H9 (cell line): Measurements from ENCODE around the gene NGF. TPM values are rescaled to one million over a fixed set of nuclear protein-coding genes. Genes with fewer than 3 reads are reported as not detected.

Experiments used
- DNase-seq: peaks from one replicate; pipeline ENCODE4 v3.0.0-alpha.2; 2017
- H2AFZ ChIP-seq: one replicate; pipeline ENCODE4 v1.6.1; 2013; ENCODE audit warnings: mild to moderate bottlenecking, low read length, control low read depth, moderate library complexity
- H2AK5ac ChIP-seq: 2 replicates; pipeline ENCODE4 v1.6.1; 2013; ENCODE audit warnings: low read length, control low read depth, mixed read lengths; ENCODE audit not compliant: insufficient read length
- H2BK120ac ChIP-seq: one replicate; pipeline ENCODE4 v1.6.1; 2013; ENCODE audit warnings: low read depth, mild to moderate bottlenecking, low read length, control low read depth, inconsistent platforms; ENCODE audit not compliant: poor library complexity, severe bottlenecking
- H2BK12ac ChIP-seq: 2 replicates; pipeline ENCODE4 v1.6.1; 2013; ENCODE audit warnings: low read length, control low read depth, mixed read lengths, low read depth; ENCODE audit not compliant: insufficient read length
- H2BK15ac ChIP-seq: 2 replicates; pipeline ENCODE4 v1.6.1; 2013; ENCODE audit warnings: low read depth, low read length, control low read depth
- H2BK20ac ChIP-seq: one replicate; pipeline ENCODE4 v1.6.1; 2013; ENCODE audit warnings: low read depth, mild to moderate bottlenecking, low read length, control low read depth, inconsistent platforms; ENCODE audit not compliant: poor library complexity, severe bottlenecking
- H2BK5ac ChIP-seq: 2 replicates; pipeline ENCODE4 v1.6.1; 2013; ENCODE audit warnings: low read length, control low read depth, mixed read lengths; ENCODE audit not compliant: insufficient read length
- H3K14ac ChIP-seq: 2 replicates; pipeline ENCODE4 v1.6.1; 2013; ENCODE audit warnings: low read length, control low read depth; ENCODE audit not compliant: insufficient read depth
- H3K18ac ChIP-seq: 2 replicates; pipeline ENCODE4 v1.6.1; 2013; ENCODE audit warnings: low read depth, mild to moderate bottlenecking, mixed read lengths, low read length, control low read depth; ENCODE audit not compliant: insufficient read length
- H3K23ac ChIP-seq: 2 replicates; pipeline ENCODE4 v1.6.1; 2013; ENCODE audit warnings: low read length, control low read depth, mixed read lengths, low read depth; ENCODE audit not compliant: insufficient read length
- H3K23me2 ChIP-seq: 2 replicates; pipeline ENCODE4 v1.6.1; 2013; ENCODE audit warnings: low read depth, mild to moderate bottlenecking, mixed read lengths, low read length, control low read depth; ENCODE audit not compliant: insufficient read length, poor library complexity, severe bottlenecking
- H3K27ac ChIP-seq: 2 replicates; pipeline ENCODE4 v1.5.1; 2013; ENCODE audit warnings: low read length, control low read depth, mixed read lengths, low read depth; ENCODE audit not compliant: insufficient read length
- H3K27me3 ChIP-seq: 2 replicates; pipeline ENCODE4 v1.6.1; 2013; ENCODE audit warnings: low read length, control low read depth, inconsistent platforms; ENCODE audit not compliant: insufficient read depth
- H3K4ac ChIP-seq: 2 replicates; pipeline ENCODE4 v1.6.1; 2013; ENCODE audit warnings: low read depth, mild to moderate bottlenecking, control low read depth, inconsistent platforms, low read length, moderate library complexity
- H3K4me1 ChIP-seq: 2 replicates; pipeline ENCODE4 v1.6.1; 2013; ENCODE audit warnings: low read length, control low read depth, inconsistent platforms; ENCODE audit not compliant: insufficient read depth
- H3K4me2 ChIP-seq: 2 replicates; pipeline ENCODE4 v1.6.1; 2013; ENCODE audit warnings: low read length, control low read depth, mixed read lengths; ENCODE audit not compliant: insufficient read length, insufficient read depth
- H3K56ac ChIP-seq: 2 replicates; pipeline ENCODE4 v1.6.1; 2013; ENCODE audit warnings: low read depth, mild to moderate bottlenecking, mixed read lengths, low read length, control low read depth; ENCODE audit not compliant: insufficient read length
- H3K79me1 ChIP-seq: 2 replicates; pipeline ENCODE4 v1.6.1; 2013; ENCODE audit warnings: low read depth, mild to moderate bottlenecking, moderate library complexity, low read length, control low read depth, inconsistent platforms; ENCODE audit not compliant: insufficient read depth, poor library complexity, severe bottlenecking
- H3K79me2 ChIP-seq: 2 replicates; pipeline ENCODE4 v1.6.1; 2013; ENCODE audit warnings: low read length, control low read depth, inconsistent platforms; ENCODE audit not compliant: insufficient read depth
- H3K9ac ChIP-seq: 2 replicates; pipeline ENCODE4 v1.6.1; 2013; ENCODE audit warnings: low read length, control low read depth, mixed read lengths; ENCODE audit not compliant: insufficient read length; ENCODE audit errors: extremely low read depth
- H3K9me3 ChIP-seq: one replicate; pipeline ENCODE4 v1.6.1; 2013; ENCODE audit warnings: low read depth, low read length, inconsistent platforms; ENCODE audit not compliant: control insufficient read depth
- H3T11ph ChIP-seq: one replicate; pipeline ENCODE4 v1.6.1; 2013; ENCODE audit warnings: mild to moderate bottlenecking, low read length, control low read depth, inconsistent platforms
- H4K20me1 ChIP-seq: one replicate; pipeline ENCODE4 v1.6.1; 2013; ENCODE audit not compliant: control insufficient read depth, insufficient read length, insufficient read depth
- H4K5ac ChIP-seq: 2 replicates; pipeline ENCODE4 v1.6.1; 2013; ENCODE audit warnings: low read depth, mild to moderate bottlenecking, mixed read lengths, low read length, control low read depth; ENCODE audit not compliant: insufficient read length
- H4K8ac ChIP-seq: replicated peaks from 2 replicates; pipeline ENCODE4 v1.6.1; 2013; ENCODE audit warnings: low read length, control low read depth, mixed read lengths, low read depth; ENCODE audit not compliant: insufficient read length
- H4K91ac ChIP-seq: 2 replicates; pipeline ENCODE4 v1.6.1; 2013; ENCODE audit warnings: low read depth, mild to moderate bottlenecking, moderate library complexity, mixed read lengths, low read length, control low read depth; ENCODE audit not compliant: insufficient read length
- H3K27ac Mint-ChIP-seq, 3 experiments: 2 replicates in 2 of 3; 3 replicates in 1 of 3; pipeline ENCODE4 v1.8.0; 2020 to 2021; ENCODE audit warnings: mixed read lengths in 3 of 3, mild to moderate bottlenecking in 1 of 3, moderate library complexity in 1 of 3
- H3K27me3 Mint-ChIP-seq: 2 replicates; pipeline ENCODE4 v1.8.0; 2021; ENCODE audit warnings: low read depth, mild to moderate bottlenecking, moderate library complexity, mixed read lengths
- H3K36me3 Mint-ChIP-seq, 3 experiments: 2 replicates in 2 of 3; 3 replicates in 1 of 3; pipeline ENCODE4 v1.8.0; 2020 to 2021; ENCODE audit warnings: low read depth in 3 of 3, mixed read lengths in 3 of 3; ENCODE audit not compliant: insufficient read depth in 1 of 3
- H3K4me1 Mint-ChIP-seq, 2 experiments: 2 replicates each; pipeline ENCODE4 v1.8.0; 2020; ENCODE audit warnings: mixed read lengths in 2 of 2
- H3K4me3 Mint-ChIP-seq, 2 experiments: 2 replicates in 1 of 2; 3 replicates in 1 of 2; pipeline ENCODE4 v1.8.0; 2020 to 2021; ENCODE audit warnings: mild to moderate bottlenecking in 2 of 2, mixed read lengths in 2 of 2, moderate library complexity in 1 of 2
- H3K9me3 Mint-ChIP-seq, 2 experiments: 2 replicates in 1 of 2; 3 replicates in 1 of 2; pipeline ENCODE4 v1.8.0; 2020; ENCODE audit warnings: mild to moderate bottlenecking in 2 of 2, mixed read lengths in 2 of 2, moderate library complexity in 1 of 2
- CTCF ChIP-seq: fragments of 200-600 bp; sonication (generic); conservative IDR thresholded peaks from 3 replicates; pipeline ENCODE4 v1.8.0; 2021; ENCODE audit warnings: antibody characterized with exemption, mild to moderate bottlenecking
- WGBS: extraction: QIAGEN DNeasy Blood & Tissue Kit; methylation state at CpG from one replicate; pipeline ENCODE4 v1.1.7; 2013; ENCODE audit warnings: missing lambda C conversion rate, low lambda C conversion rate, mixed read lengths; ENCODE audit not compliant: insufficient read length; ENCODE audit errors: extremely low coverage; 5-methylcytosine and 5-hydroxymethylcytosine counted together
- total RNA-seq: library from RNA; stranded (reverse); gene quantifications from 2 replicates; pipeline ENCODE4 v1.2.1, GENCODE V29; 2021

The NGF gene
- total RNA-seq, 1 experiment from 2014 or later: 0.22 TPM

GRCh38 chr1:115364780-115365155 is 26.7 kb upstream of the NGF start:
- peaks cover 5% of the 10 kb centered on the region for H3K27me3 Mint-ChIP-seq
- no peak overlapping the region for H3K4me3 Mint-ChIP-seq
- Histone ChIP-seq H3K9me3 (no peaks in the 10 kb centered on the region), H3K56ac (no peak overlapping the region), H3K4ac (no peak overlapping the region), H2AFZ (no peak overlapping the region), H3T11ph (no peak overlapping the region), H3K23ac (no peak overlapping the region), H2BK120ac (no peak overlapping the region), H3K27ac (no peak overlapping the region), H3K4me2 (no peak overlapping the region), H2BK20ac (no peak overlapping the region), H4K8ac (no peak overlapping the region), H4K91ac (no peak overlapping the region), H3K4me1 (no peaks in the 10 kb centered on the region), H2BK15ac (no peak overlapping the region), H2BK12ac (no peak overlapping the region), H3K14ac (no peak overlapping the region), H3K9ac (no peak overlapping the region), H2AK5ac (no peak overlapping the region), H4K20me1 (no peaks in the 10 kb centered on the region), H3K27me3 (no peaks in the 10 kb centered on the region), H3K79me1 (no peaks in the 10 kb centered on the region), H4K5ac (no peak overlapping the region), H2BK5ac (no peak overlapping the region), H3K18ac (no peak overlapping the region), H3K23me2 (no peaks in the 10 kb centered on the region), H3K79me2 (no peaks in the 10 kb centered on the region)
- no peaks in the 10 kb centered on the region for H3K4me1 Mint-ChIP-seq
- peaks cover 16 to 18% of the 10 kb centered on the region in 2 experiments for H3K9me3 Mint-ChIP-seq
- no peak overlapping the region for H3K27ac Mint-ChIP-seq
- no peak for TF ChIP-seq CTCF
- peaks cover 7 to 10% (median 10%) of the 10 kb centered on the region in 3 experiments; a peak in 6 of 7 replicates for H3K36me3 Mint-ChIP-seq
- no peak for DNase-seq
- WGBS: no CpG with 5 or more reads among the region's 2 CpGs
